ENCODE data around the gene BRI3. TPM values are rescaled to one million over a fixed set of nuclear protein-coding genes. Genes with fewer than 3 reads are reported as not detected.
"Not testable (repeated sequence)": the region's sequence is repeated elsewhere in the genome, so short reads cannot be mapped to it uniquely, and the experiment has no call there.

BRI3 gene
- total and polyA plus RNA-seq, 2 of the 4 experiments (the other 2 are of a cell fraction) = 24.7 to 68.3 TPM

GRCh38 chr7:98315994-98316527 lies 34.6 kb downstream of the BRI3 start:
- intact Hi-C loops (cut with micrococcal nuclease); POLR2A ChIA-PET (ENCODE audit: unreplicated experiment); H2BK20ac ChIP-seq (ENCODE audit: low read depth, low read length); H3K79me1 ChIP-seq (ENCODE audit: low read depth in 1 of 2, low read length in 2 of 2); H2AK9ac ChIP-seq (replicated peaks; ENCODE audit: low read depth, low read length, poor library complexity); H4K20me1 ChIP-seq (ENCODE audit: insufficient read depth, low read length); ATAC-seq (ENCODE audit: low read depth); H2BK5ac ChIP-seq (ENCODE audit: low read depth, low read length, poor library complexity, severe bottlenecking); H3K23ac ChIP-seq (ENCODE audit: low read depth, low read length); H2BK120ac ChIP-seq (ENCODE audit: low read depth, low read length); H3K4me1 ChIP-seq (ENCODE audit: control insufficient read depth, insufficient read depth, low read length); H3K4ac ChIP-seq (ENCODE audit: low read depth, low read length); H2AK5ac ChIP-seq (ENCODE audit: low read depth, low read length); H3K4me2 ChIP-seq (ENCODE audit: low read depth, low read length); H3K9ac ChIP-seq (ENCODE audit: low read depth, low read length); dilution Hi-C loops (cut with HindIII; ENCODE audit: low sequenced_read_pairs, unreplicated experiment); DNase-seq; H4K5ac ChIP-seq (ENCODE audit: low read depth, low read length); H3K56ac ChIP-seq (ENCODE audit: extremely low read depth, insufficient read depth, low read length); H3K9me3 ChIP-seq (ENCODE audit: control insufficient read depth, insufficient read depth, low read length); H3K14ac ChIP-seq (replicated peaks; ENCODE audit: low read depth, low read length); H3K27ac ChIP-seq (ENCODE audit: insufficient read depth, low read length); H4K91ac ChIP-seq (ENCODE audit: insufficient read depth, low read depth, low read length); H3K27me3 ChIP-seq (ENCODE audit: control insufficient read depth, insufficient read depth, low read length); H3K18ac ChIP-seq (ENCODE audit: low read depth, low read length); H2BK15ac ChIP-seq (ENCODE audit: low read depth, low read length); H3K9me1 ChIP-seq (ENCODE audit: insufficient read depth, low read length); H2AFZ ChIP-seq (replicated peaks; ENCODE audit: low read length, poor library complexity); BruUV-seq (replicated peaks); H4K8ac ChIP-seq (ENCODE audit: low read depth in 2 of 2, low read length in 2 of 2); CTCF ChIA-PET; H3K4me3 ChIP-seq (ENCODE audit: insufficient read depth, low read depth, low read length); H3K36me3 ChIP-seq (ENCODE audit: control insufficient read depth, insufficient read depth, low read length): not testable (repeated sequence)
- in situ Hi-C loops (cut with MboI; ENCODE audit: low sequenced_read_pairs) = loop anchor here (25.0 kb wide), 1 partner anchor 421 kb away; no protein-coding TSS in a partner anchor
- 82% methylated on average over 2 of the region's 4 CpGs; no CpG with 5 or more reads in 1 of the 2 experiments for WGBS, 2 experiments (ENCODE audit: extremely low coverage in 2 of 2, insufficient read length in 1 of 2)

All from IMR-90 (cell line).